Osteoblast (primary cell): ENCODE results near the gene AUTS2. TPM values are rescaled to one million over a fixed set of nuclear protein-coding genes. Genes with fewer than 3 reads are reported as not detected.

Experiments
- DNase-seq: peaks from one replicate; pipeline ENCODE4 v3.0.0; 2011; ENCODE audit warnings: low spot score, mixed read lengths; ENCODE audit not compliant: insufficient read length; ENCODE audit errors: missing footprints
- H2AFZ ChIP-seq: 2 replicates; pipeline ENCODE4 v1.6.0; 2011; ENCODE audit warnings: mild to moderate bottlenecking, low read length
- H3K27ac ChIP-seq: 2 replicates; pipeline ENCODE4 v1.5.1; 2011; ENCODE audit warnings: mild to moderate bottlenecking, low read depth, low read length, moderate library complexity
- H3K27me3 ChIP-seq: 2 replicates; pipeline ENCODE4 v1.6.0; 2012; ENCODE audit warnings: mild to moderate bottlenecking, control low read depth, inconsistent platforms, low read length, moderate library complexity; ENCODE audit not compliant: insufficient read depth
- H3K36me3 ChIP-seq: 2 replicates; pipeline ENCODE4 v1.5.1; 2011; ENCODE audit warnings: mild to moderate bottlenecking, low read length, control low read depth, moderate library complexity; ENCODE audit not compliant: insufficient read depth
- H3K4me1 ChIP-seq: 2 replicates; pipeline ENCODE4 v1.5.1; 2011; ENCODE audit warnings: mild to moderate bottlenecking, low read length, control low read depth, moderate library complexity; ENCODE audit not compliant: insufficient read depth
- H3K4me2 ChIP-seq: 2 replicates; pipeline ENCODE4 v1.6.0; 2011; ENCODE audit warnings: mild to moderate bottlenecking, low read length; ENCODE audit not compliant: insufficient read depth
- H3K4me3 ChIP-seq: fragments of 200-600 bp; sonication (generic); 3 replicates; pipeline ENCODE4 v1.5.1; 2012; ENCODE audit warnings: mild to moderate bottlenecking, low read length, inconsistent platforms; ENCODE audit not compliant: insufficient read depth
- H3K79me2 ChIP-seq: 2 replicates; pipeline ENCODE4 v1.6.0; 2012; ENCODE audit warnings: mild to moderate bottlenecking, low read length, control low read depth, inconsistent platforms; ENCODE audit not compliant: insufficient read depth
- H3K9me3 ChIP-seq: 2 replicates; pipeline ENCODE4 v1.5.1; 2011; ENCODE audit warnings: low read depth, low read length, control low read depth
- H4K20me1 ChIP-seq: 2 replicates; pipeline ENCODE4 v1.6.0; 2012; ENCODE audit warnings: mild to moderate bottlenecking, low read length, control low read depth; ENCODE audit not compliant: insufficient read depth
- total RNA-seq: library from RNA; depleted of rRNA; stranded (reverse); fragments of >200 nt; gene quantifications from 2 replicates; pipeline ENCODE4 v1.2.3, GENCODE V29; 2012
- TF ChIP-seq, protein P1 (sequence below): IDR thresholded peaks from 2 replicates; pipeline ENCODE4 v1.5.1; 2011; ENCODE audit warnings: mild to moderate bottlenecking, low read depth, low read length, moderate library complexity; ENCODE audit errors: extremely low read depth

Gene AUTS2
- total RNA-seq, 1 donor: 15.2 TPM

GRCh38 chr7:69645683-69646082 is 47.4 kb downstream of the AUTS2 start:
- Histone ChIP-seq H4K20me1 (peaks cover 9% of the 10 kb centered on the region), H3K36me3 (no peaks in the 10 kb centered on the region), H3K4me1 (no peaks in the 10 kb centered on the region), H3K4me3 (no peak overlapping the region), H3K27ac (no peak overlapping the region), H3K9me3 (no peaks in the 10 kb centered on the region), H2AFZ (no peak overlapping the region), H3K4me2 (no peak overlapping the region), H3K79me2 (no peaks in the 10 kb centered on the region), H3K27me3 (no peaks in the 10 kb centered on the region)
- TF ChIP-seq, protein P1, sequence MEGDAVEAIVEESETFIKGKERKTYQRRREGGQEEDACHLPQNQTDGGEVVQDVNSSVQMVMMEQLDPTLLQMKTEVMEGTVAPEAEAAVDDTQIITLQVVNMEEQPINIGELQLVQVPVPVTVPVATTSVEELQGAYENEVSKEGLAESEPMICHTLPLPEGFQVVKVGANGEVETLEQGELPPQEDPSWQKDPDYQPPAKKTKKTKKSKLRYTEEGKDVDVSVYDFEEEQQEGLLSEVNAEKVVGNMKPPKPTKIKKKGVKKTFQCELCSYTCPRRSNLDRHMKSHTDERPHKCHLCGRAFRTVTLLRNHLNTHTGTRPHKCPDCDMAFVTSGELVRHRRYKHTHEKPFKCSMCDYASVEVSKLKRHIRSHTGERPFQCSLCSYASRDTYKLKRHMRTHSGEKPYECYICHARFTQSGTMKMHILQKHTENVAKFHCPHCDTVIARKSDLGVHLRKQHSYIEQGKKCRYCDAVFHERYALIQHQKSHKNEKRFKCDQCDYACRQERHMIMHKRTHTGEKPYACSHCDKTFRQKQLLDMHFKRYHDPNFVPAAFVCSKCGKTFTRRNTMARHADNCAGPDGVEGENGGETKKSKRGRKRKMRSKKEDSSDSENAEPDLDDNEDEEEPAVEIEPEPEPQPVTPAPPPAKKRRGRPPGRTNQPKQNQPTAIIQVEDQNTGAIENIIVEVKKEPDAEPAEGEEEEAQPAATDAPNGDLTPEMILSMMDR: no peak
- DNase-seq: no peak

GRCh38 chr7:69651101-69651590 is 52.9 kb downstream of the AUTS2 start:
- no peaks in the 10 kb centered on the region for H3K36me3 ChIP-seq

DNA sequence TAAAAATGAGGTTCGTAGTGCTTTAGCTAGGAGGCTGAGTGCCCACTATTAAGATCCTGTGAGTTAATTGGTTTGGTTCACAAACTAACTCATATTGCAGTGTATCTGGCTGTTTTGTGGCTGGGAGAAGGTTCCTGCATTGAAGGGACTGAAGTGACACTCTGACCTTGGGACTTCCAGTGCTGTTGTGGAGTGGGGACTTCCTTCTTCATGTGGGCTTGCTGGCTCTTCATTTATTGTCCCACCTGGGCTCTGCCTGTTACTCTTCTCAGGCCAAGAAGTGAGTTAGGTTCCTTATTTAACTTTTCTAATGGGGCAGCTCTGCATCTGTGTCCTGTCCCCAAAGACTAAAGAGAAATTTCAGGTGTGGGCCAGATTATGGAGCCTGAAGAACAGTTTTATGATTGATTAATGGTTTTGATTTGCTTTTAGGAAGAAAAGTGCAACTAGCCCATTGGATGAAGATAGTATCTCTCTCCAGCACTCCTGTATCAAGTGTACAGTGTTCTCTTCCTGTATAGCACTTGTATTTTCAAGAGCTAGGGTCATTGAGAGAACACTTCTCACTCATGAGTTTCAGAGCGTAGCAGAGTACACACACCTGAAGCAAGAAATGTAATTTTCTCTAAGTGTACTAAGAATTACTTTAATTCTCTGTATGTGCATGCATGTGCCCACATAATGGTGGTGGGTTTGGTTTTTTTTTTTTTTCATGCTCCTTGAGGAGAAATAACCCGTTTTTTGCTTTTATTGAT is 54.8 kb downstream of the AUTS2 start:
- Histone ChIP-seq H3K4me2 (no peak overlapping the region), H3K27me3 (no peaks in the 10 kb centered on the region), H3K36me3 (no peaks in the 10 kb centered on the region), H3K27ac (no peak overlapping the region), H3K79me2 (peaks cover 2% of the 10 kb centered on the region), H3K9me3 (no peaks in the 10 kb centered on the region), H3K4me3 (no peak overlapping the region), H3K4me1 (peaks cover 2% of the 10 kb centered on the region), H4K20me1 (peaks cover 3% of the 10 kb centered on the region), H2AFZ (no peak overlapping the region)
- DNase-seq: no peak
- TF ChIP-seq, protein P1: no peak

More at GRCh38 chr7:69651101-69651590, 52.9 kb downstream of the AUTS2 start:
- no peaks in the 10 kb centered on the region for H3K79me2 ChIP-seq
- H3K4me3 ChIP-seq: no peak overlapping the region
- no peaks in the 10 kb centered on the region for H3K9me3 ChIP-seq
- DNase-seq: no peak
- H3K27me3 ChIP-seq: no peaks in the 10 kb centered on the region
- peaks cover 3% of the 10 kb centered on the region for H4K20me1 ChIP-seq
- H2AFZ ChIP-seq: no peak overlapping the region
- H3K4me2 ChIP-seq: no peak overlapping the region
- no peaks in the 10 kb centered on the region for H3K4me1 ChIP-seq
- no peak overlapping the region for H3K27ac ChIP-seq
- TF ChIP-seq, protein P1: no peak

DNA sequence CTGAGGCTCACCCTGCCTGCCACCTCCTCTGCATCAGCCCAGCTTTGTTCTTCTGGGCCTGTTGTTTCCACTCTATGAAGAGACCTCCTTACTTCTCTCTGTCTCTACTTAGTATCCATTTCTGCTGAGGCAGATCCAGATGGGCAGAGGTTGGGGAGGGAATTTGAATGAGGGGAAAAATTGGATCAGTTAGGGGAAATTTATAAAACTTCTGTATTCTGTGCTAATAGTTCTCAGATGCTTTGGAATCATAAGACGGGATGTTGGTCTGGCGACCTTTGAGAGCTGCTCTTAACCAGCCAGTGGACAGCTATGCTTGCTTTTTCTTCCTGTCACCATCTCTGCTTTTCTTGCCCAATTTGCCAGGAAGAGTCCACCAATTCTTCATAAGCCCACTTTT is 55.5 kb downstream of the AUTS2 start:
- H2AFZ ChIP-seq: no peak overlapping the region
- peaks cover 3% of the 10 kb centered on the region for H4K20me1 ChIP-seq
- H3K27me3 ChIP-seq: no peaks in the 10 kb centered on the region
- peaks cover 2% of the 10 kb centered on the region for H3K4me1 ChIP-seq
- no peak overlapping the region for H3K4me3 ChIP-seq
- no peak overlapping the region for H3K4me2 ChIP-seq
- H3K79me2 ChIP-seq: peaks cover 2% of the 10 kb centered on the region
- H3K36me3 ChIP-seq: no peaks in the 10 kb centered on the region
- H3K9me3 ChIP-seq: no peaks in the 10 kb centered on the region
- no peak overlapping the region for H3K27ac ChIP-seq
- DNase-seq: no peak
- TF ChIP-seq, protein P1: no peak
